ENCODE data around the gene CMC1.
"Not testable (repeated sequence)": the region's sequence is repeated elsewhere in the genome, so short reads cannot be mapped to it uniquely, and the experiment has no call there.

The CMC1 gene

DNA sequence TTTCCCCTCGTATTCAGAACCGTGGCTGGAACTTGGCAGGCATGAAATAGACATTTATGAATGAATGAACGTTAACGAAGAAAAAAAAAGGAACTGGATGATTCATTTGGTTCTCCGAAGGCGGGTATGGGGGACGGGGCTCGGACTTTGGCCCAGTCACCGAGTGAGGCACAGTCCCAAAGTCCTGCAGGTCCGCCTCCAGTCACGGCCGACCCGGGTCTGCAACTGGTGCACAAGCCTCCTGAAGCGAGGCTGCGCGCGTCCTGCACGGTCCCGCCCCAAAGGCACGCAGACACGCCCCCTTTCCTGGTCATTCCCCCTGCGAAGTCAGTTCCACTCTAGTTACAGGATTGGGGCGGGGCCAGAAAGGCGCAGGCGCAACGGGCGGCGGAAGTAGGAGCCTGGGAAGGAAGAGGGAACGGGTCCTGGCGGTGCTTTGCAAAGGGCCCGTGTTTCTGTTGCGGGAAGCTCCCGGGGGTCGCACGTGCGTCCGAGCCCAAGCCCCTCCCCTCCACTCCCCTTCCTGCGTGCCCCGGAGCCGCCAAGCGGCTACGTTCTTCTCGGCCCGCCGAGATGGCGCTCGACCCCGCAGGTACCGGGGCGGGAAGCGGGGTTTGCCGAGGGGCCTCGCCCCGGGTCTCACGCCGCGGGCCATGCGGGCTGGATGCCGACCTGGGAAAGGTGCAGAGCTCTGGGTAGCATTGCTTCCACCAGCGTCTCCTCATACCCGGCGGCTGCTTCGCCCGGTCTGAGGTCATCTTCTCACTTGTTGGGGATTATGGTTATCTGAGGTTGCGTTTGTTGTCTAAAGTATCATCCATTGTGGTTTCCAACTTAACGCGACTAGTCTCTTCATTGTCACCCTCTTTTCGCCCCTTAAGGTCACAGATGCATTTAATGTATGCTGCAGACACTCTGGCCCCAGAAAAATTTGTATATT lies at the start of gene CMC1:
CMC1 (plus strand) TSS at position 399 of the 940 bp plus-strand sequence; CDS start at position 574, 175 bp downstream.
- DNase-seq = peak; percentile 91

DNA sequence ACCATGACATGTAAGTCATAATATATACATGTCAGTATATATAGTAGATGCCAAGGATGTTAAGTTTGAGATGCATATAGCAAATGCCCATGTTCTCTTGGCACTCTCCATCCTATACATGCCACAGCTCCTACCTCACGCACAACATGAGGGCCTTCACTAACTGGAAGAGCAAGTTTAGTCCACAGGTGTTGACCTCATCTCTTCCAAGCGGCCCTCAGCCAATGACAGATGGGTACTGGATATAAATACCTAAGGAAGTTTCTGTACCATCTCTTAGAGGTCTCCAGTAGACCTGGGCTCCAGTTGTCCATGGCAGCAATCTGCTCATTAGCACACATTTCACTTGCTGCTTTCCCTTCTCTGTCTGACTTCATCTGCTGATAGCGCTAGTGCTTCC lies 43.3 kb upstream of the CMC1 start:
- no peak for DNase-seq

- DNase-seq = no peak
Measured at GRCh38 chr3:28198974-28199373, 42.4 kb upstream of the CMC1 start.

- not testable (repeated sequence) for DNase-seq
Measured at GRCh38 chr3:28199643-28200042, 41.8 kb upstream of the CMC1 start.

DNA sequence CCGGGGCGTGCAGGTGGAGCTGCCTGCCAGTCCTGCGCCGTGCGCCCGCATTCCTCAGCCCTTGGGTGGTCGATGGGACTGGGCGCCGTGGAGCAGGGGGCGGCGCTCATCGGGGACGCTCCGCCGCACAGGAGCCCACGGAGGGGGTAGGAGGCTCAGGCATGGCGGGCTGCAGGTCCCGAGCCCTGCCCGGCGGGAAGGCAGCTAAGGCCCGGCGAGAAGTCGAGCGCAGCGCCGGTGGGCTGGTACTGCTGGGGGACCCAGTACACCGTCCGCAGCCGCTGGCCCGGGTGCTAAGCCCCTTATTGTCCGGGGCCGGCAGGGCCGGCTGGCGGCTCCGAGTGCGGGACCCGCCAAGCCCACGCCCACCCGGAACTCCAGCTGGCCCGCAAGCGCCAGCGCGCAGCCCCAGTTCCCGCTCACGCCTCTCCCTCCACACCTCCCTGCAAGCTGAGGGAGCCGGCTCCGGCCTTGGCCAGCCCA lies 41.0 kb upstream of the CMC1 start:
- not testable (repeated sequence) for DNase-seq

DNA sequence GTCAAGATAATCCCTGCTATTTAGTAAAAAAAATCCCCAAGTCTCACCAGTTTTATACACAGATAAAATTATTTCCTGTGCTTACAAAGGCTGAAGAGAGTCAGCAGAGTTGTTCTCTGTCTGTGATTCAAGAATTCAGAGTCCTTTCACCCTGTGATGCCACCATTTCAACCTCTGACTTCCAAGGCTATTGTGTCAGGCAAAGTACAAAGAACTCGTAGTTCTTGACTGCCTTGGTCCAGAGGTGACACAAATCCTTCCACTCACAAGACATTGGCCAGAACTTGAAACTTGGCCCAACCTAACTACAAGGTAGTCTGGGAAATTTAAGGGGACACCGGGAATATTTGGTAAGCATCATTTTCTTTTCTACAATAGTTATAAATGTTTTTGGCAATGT lies 34.9 kb upstream of the CMC1 start:
- no peak for DNase-seq

DNA sequence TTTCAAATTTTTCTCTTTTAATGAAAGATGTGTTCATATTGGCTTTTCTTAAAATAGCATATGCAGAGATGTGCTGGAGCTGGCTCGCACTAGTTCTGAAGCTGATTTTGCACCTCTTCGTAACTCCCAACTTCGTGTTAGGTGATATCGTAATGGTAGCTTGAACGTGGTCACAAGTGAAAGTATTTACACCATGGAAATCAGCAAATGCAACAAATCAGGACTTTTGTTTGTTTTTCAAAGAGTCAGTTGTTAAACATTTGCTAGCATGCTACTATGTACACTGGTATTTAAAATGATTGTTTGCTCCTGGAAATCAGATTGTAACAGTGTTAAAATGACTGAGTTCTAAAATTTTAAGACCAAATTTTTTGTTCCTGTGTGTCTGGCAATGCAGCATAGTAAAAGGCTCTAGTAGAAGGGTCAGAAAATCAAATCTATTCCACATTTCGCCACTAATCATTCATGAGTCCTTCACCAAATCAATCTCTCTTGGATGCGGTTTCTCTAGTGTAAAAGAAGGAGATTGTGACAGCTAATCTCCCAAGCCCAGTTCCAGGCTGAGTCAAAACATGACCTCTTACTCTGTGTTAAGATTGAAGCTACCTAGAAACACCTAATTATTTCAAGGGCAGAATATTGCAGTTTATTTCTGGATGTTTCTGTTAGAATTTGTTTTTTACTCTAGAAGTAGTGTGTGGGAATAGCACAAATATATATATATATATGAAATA lies 34.3 kb upstream of the CMC1 start:
- no peak for DNase-seq

DNA sequence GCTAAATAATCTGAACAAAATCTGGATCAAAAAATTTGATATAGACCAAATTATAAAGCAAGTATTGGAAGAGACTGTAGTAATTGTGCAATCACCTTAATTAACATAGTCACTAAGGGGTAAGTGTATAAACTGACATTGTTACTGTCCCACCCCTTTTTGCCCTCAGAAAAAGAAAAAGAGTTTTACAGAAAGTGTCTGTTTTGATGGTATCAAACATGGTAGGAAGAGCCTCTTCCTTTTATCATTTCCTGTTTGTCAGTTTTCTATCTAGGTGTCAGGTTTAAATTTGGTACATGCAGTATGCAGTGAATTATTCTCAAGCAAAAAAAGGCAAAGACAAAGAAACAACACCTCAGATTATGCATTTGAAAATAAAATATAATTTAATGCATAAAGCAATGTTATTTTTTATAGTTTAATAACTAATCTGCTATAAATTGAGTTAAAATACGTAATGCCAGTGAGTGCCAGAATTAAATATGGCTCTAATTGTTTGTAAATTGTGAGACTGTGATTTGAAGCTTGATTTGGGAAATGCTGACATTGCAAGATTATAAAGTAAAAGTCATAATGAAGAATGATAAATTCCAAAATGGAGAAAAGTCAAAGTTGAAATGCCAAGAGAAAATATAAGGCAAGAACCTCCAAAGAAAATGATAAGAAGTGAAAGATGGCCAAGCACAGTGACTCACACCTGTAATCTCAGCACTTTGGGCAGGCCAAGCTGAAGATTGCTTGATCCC lies 30.3 kb upstream of the CMC1 start:
- peak; percentile 34 for DNase-seq

DNA sequence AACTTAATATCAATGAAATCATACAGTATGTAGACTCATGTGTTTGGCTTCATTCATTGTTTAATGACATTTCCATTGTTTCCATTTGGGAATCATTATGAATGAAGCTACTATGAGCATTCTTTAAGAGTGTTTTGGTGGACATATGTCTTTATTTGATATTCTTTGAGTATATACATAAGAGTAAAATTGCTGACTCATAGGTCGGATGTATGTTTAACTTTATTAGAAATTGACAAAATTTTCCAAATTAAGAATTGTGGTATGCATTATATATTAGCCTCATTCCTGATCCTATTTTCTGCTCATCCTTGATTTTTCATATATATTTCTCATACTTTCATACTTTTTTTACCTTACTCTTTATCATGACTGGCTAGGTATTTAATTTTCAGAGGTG lies 28.7 kb upstream of the CMC1 start:
- DNase-seq = no peak

DNA sequence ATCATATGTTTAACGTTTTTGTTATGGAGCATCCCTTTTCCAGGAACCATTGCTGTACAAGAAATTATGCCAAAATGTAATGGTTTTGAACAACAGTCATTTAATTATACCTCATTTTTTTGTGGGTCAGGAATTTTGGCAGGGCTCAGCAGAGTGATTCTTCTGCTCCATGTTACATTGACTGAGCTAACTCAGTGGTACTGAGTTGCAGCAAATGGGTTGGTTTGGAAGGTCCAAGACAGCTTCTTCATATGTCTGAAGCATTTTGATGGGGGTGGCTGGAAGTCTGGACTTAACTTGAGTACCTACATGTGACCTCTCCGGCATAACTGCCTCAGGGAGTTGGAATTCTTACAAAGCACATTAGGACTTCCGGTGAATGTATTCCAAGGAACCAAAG lies 26.0 kb upstream of the CMC1 start:
- DNase-seq = no peak

DNA sequence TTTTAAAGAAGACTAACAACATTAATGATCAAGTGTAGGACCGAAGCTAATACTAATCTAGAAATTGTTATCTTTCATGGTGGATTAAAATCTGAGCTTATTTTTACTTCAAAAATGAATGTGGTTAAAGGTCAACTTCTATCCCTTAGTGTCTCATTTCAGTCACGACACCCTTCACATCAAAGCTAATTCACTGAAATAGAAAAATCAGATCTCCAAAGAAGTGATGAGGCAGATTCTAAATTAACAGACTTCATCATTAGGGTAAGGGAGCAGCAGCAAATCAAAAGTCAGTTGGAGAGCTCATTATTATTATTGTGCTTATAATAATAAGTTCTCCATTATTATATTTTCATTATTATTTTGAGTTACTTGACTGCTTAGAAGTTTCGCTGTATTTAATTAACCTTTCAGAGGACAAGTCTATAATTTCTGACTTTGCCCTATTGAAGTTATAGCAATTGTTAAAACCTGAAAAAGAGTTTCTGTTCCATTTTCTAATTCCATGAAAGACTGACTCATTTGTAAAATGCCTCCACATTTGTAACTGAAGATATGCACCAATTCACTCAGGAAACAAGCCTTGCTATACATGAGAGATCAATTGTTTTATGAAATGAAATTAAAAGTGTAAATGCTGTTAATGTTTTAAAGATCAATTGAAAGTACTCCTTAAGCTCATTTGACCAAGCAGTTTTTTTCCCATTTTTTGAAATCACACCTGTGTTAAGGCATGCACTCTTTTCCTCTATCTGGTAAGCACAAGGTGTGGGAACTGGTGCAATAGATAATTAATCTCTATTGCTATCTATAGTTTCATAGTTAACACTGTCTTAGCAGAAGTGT lies 23.1 kb upstream of the CMC1 start:
- DNase-seq = no peak

GRCh38 chr3:28218917-28219198 lies 22.6 kb upstream of the CMC1 start:
- DNase-seq = no peak

DNA sequence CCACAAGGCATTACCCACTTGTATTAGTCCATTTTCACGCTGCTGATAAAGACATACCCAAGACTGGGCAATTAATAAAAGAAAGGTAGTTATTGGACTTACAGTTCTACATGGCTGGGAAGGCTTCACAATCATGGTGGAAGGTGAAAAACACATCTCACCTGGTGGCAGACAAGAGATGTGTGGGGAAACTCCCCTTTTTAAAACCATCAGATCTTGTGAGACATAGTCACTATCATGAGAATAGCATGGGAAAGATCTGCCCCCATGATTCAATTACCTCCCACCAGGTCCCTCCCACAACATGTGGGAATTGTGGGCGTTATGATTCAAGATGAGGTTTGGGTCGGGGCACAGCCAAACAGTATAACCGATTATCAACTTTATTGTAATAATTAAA lies 17.0 kb upstream of the CMC1 start:
- no peak for DNase-seq

DNA sequence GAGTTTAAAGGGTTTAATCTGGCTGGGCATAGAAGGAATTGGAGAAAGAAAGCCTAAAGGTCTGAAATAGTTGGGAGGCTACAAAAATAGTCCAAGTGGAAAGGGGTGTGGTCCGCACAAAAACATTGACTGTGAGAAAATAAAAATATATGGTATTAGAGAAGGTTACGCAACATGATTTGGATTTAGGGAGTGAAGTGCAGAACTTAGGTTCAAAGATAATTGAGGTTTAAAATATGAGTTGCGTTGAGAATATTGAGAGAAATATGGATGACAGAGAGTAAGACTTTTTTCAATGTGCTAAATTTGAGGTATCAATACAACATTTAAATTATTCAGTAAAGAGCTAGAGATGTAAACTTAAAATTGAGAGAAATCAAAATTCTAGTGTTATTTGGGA lies 15.4 kb upstream of the CMC1 start:
- DNase-seq = no peak

DNA sequence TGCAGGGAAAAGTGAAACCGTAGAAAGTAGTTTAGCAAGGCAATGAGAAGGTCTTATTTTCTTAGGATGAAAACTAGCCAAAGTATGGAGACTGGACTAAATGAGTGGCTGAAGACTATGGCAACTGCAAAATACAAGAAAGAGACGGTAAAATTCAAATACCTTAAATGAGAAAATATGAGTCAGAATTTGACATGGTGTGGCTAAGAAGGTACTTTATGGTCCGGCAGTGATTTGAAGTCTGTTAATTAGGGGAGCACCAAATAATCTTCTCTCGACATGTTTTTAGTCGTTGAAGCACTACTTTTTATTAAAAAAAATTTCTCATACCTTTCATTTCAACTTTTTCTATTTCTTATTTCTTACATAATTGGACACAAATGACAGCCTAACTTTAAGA lies 12.8 kb upstream of the CMC1 start:
- DNase-seq = no peak

DNA sequence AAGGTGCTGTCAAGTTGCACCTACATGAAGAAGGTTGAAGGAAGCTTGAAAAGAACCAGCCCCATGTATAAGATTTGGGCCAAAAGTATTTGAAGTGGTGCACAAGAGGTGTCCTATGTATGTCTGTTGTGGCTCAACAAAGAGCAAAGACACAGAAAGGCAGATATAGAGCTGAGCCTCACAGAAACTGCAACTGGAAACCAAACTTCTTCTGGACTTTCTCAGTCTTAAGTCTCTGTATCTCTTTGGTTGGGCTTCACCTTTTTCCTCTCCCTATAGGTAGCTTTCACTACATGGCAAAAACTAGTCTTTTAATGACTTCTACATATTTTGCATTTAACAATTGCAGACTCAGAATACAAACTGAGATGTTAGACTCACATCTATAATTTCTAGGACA lies 8.8 kb upstream of the CMC1 start:
- DNase-seq = no peak

GRCh38 chr3:28234454-28234853 lies 7.0 kb upstream of the CMC1 start:
- no peak for DNase-seq

- DNase-seq = no peak
Measured at GRCh38 chr3:28239108-28239507, 2.3 kb upstream of the CMC1 start.

GRCh38 chr3:28240441-28240840 lies 978 bp upstream of the CMC1 start:
- no peak for DNase-seq

- DNase-seq = no peak
Measured at GRCh38 chr3:28242519-28242918, 1.1 kb downstream of the CMC1 start.

GRCh38 chr3:28243424-28244106 lies 2.1 kb downstream of the CMC1 start:
- DNase-seq = peak; percentile 37

GRCh38 chr3:28244491-28244890 lies 3.1 kb downstream of the CMC1 start:
- no peak for DNase-seq

Measured in CD4-positive, alpha-beta T cell treated with Interleukin-12 subunit alpha and Interleukin-12 subunit beta, for 1 hour (primary cell).